ENCODE results near the gene SYT9. TPM values are rescaled to one million over a fixed set of nuclear protein-coding genes. Genes with fewer than 3 reads are reported as not detected.

Gene SYT9
- total and polyA plus RNA-seq, 2 of the 8 experiments (the other 6 are each of a cell fraction or from before 2014, with no cell fraction given): 1.5 to 2.9 TPM

DNA sequence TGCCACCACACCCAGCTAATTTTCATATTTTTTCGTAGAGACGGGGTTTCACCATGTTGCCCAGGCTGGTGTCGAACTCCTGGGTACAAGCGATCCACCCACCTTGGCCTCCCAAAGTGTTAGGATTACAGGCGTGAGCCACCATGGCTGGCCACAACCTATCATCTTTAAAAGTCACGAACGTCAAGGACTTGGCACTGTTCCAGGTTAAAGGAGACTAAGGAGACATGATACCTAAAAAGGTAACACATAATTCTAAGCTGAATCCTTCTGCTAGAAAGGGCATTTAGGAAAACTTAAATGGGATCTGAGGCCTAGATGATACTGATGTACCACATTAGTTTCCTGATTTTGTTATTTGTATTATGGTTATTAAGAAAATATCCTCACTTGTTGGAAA lies 43.3 kb upstream of the SYT9 start:
- Histone ChIP-seq H3K23ac (ENCODE audit: insufficient read length) (no peak overlapping the region), H3K79me2 (ENCODE audit: control insufficient read depth in 1 of 2, insufficient read depth in 2 of 2, low read length in 2 of 2) (no peaks in the 10 kb centered on the region), H3K27ac (ENCODE audit: low read depth, low read length) (no peak overlapping the region), H3K4me2 (ENCODE audit: insufficient read depth in 1 of 2, low read depth in 2 of 2, low read length in 2 of 2) (no peak overlapping the region), H3K79me1 (ENCODE audit: low read depth, low read length) (no peaks in the 10 kb centered on the region), H4K20me1 (replicated peaks in 1 of 2; ENCODE audit: control insufficient read depth in 1 of 2, insufficient read depth in 2 of 2, low read length in 2 of 2) (no peaks in the 10 kb centered on the region), H4K5ac (ENCODE audit: insufficient read length, low read depth, low read length) (no peak overlapping the region), H3K14ac (ENCODE audit: insufficient read length) (no peak overlapping the region), H4K8ac (ENCODE audit: extremely low read depth, insufficient read depth, low read length) (no peak overlapping the region), H3K4ac (replicated peaks; ENCODE audit: insufficient read length, low read depth, low read length) (no peak overlapping the region), H3K36me3 (ENCODE audit: control insufficient read depth in 2 of 4, insufficient read depth in 4 of 4, low read length in 3 of 4) (no peaks in the 10 kb centered on the region), H2BK12ac (ENCODE audit: low read depth, low read length) (no peak overlapping the region), H2BK15ac (ENCODE audit: low read length) (no peak overlapping the region), H3K23me2 (ENCODE audit: low read depth, low read length) (no peaks in the 10 kb centered on the region; the same call in 1 of the 2 replicates), H2AK5ac (ENCODE audit: low read depth, low read length) (no peak overlapping the region), H2BK5ac (ENCODE audit: low read depth, low read length) (no peak overlapping the region), H2BK120ac (replicated peaks; ENCODE audit: low read depth, low read length) (no peak overlapping the region), H3K9ac (replicated peaks in 1 of 4; ENCODE audit: extremely low read depth in 1 of 4, low read depth in 3 of 4, low read length in 3 of 4) (no peak overlapping the region), H2BK20ac (ENCODE audit: low read length) (no peak overlapping the region), H4K91ac (replicated peaks; ENCODE audit: insufficient read length, low read length) (no peak overlapping the region), H3K9me3 (ENCODE audit: insufficient read depth in 2 of 2, low read depth in 1 of 2, low read length in 1 of 2) (no peaks in the 10 kb centered on the region), H3K18ac (ENCODE audit: extremely low read depth, low read length) (no peak overlapping the region), H3K4me3 (ENCODE audit: extremely low read depth in 1 of 4, insufficient read depth in 2 of 4, low read depth in 3 of 4, low read length in 4 of 4) (no peak overlapping the region), H3K27me3 (replicated peaks in 1 of 4; ENCODE audit: control insufficient read depth in 3 of 4, extremely low read depth in 1 of 4, insufficient read depth in 3 of 4, low read length in 3 of 4) (no peaks in the 10 kb centered on the region), H3K4me1 (replicated peaks in 1 of 4; ENCODE audit: control insufficient read depth in 3 of 4, insufficient read depth in 4 of 4, low read length in 3 of 4) (no peaks in the 10 kb centered on the region), H2AFZ (ENCODE audit: low read length) (no peak overlapping the region), H3K56ac (replicated peaks; ENCODE audit: insufficient read length, low read depth, low read length) (no peak overlapping the region)
- ChIA-PET POLR2A (ENCODE audit: partially characterized antibody) (no interaction called here), CTCF (ENCODE audit: partially characterized antibody) (no interaction called here)
- FAIRE-seq (no peak), DNase-seq (ENCODE audit: low read depth in 1 of 2, low spot score in 2 of 2) (no peak)
- 92% methylated on average over 7 of the region's 7 CpGs; no CpG with 5 or more reads in 1 of the 2 experiments for WGBS, 2 experiments (ENCODE audit: extremely low coverage in 1 of 2, insufficient coverage in 1 of 2, insufficient read length in 1 of 2, insufficient replicate concordance in 2 of 2, low coverage in 1 of 2, low lambda C conversion rate in 2 of 2, missing lambda C conversion rate in 1 of 2)
- TF ChIP-seq, protein P1, sequence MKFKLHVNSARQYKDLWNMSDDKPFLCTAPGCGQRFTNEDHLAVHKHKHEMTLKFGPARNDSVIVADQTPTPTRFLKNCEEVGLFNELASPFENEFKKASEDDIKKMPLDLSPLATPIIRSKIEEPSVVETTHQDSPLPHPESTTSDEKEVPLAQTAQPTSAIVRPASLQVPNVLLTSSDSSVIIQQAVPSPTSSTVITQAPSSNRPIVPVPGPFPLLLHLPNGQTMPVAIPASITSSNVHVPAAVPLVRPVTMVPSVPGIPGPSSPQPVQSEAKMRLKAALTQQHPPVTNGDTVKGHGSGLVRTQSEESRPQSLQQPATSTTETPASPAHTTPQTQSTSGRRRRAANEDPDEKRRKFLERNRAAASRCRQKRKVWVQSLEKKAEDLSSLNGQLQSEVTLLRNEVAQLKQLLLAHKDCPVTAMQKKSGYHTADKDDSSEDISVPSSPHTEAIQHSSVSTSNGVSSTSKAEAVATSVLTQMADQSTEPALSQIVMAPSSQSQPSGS (IDR thresholded peaks at IDR 0.05; ENCODE audit: low read length): no peak
- TF ChIP-seq CEBPB (IDR thresholded peaks at IDR 0.05; ENCODE audit: low read depth, low read length) (no peak), TAF1 (IDR thresholded peaks at IDR 0.05; ENCODE audit: low read depth, low read length) (no peak), JUND (IDR thresholded peaks at IDR 0.05; ENCODE audit: low read length) (no peak), JUN (IDR thresholded peaks at IDR 0.05; ENCODE audit: low read depth, low read length) (no peak), KDM4A (IDR thresholded peaks at IDR 0.05; ENCODE audit: low read depth, low read length, severe bottlenecking) (no peak), POU5F1 (IDR thresholded peaks at IDR 0.05; ENCODE audit: low read depth, low read length) (no peak), SIX5 (IDR thresholded peaks at IDR 0.05; ENCODE audit: low read depth, low read length) (no peak), SP4 (IDR thresholded peaks at IDR 0.05; ENCODE audit: low read length) (no peak)

All from H1 (cell line).